Esophagus muscularis mucosa (tissue), 3 donors: ENCODE results near the gene DCLK3.

Experiments
- CTCF ChIP-seq, 3 experiments: fragments of 200-600 bp in 2 of 3; fragments of 450-650 bp in 1 of 3; sonication (generic) in 2 of 3; IDR thresholded peaks; one replicate each; pipeline ENCODE4 v1.5.1; 2017 to 2019; ENCODE audit warnings: antibody characterized with exemption in 3 of 3, mild to moderate bottlenecking in 2 of 3, moderate library complexity in 1 of 3
- POLR2A ChIP-seq: fragments of 450-650 bp; IDR thresholded peaks from one replicate; pipeline ENCODE4 v1.6.1; 2017; ENCODE audit warnings: antibody characterized with exemption, moderate library complexity, mild to moderate bottlenecking, low read depth
- POLR2AphosphoS5 ChIP-seq, 2 donors: sonication (generic); formaldehyde crosslinking; IDR thresholded peaks; one replicate each; pipeline ENCODE4 v1.6.1; 2017; ENCODE audit warnings: antibody characterized with exemption in 2 of 2

- TF ChIP-seq CTCF (IDR thresholded peaks at IDR 0.05) (no peak), POLR2A (no peak), POLR2AphosphoS5 (IDR thresholded peaks at IDR 0.05) (no peak)
Measured at GRCh38 chr3:36679384-36680200, 84.8 kb downstream of the DCLK3 start.
